Activated naive CD4-positive, alpha-beta T cell treated with anti-CD3 and anti-CD28 coated beads, Interleukin-2, amount 10 ng/mL, durations not matched to agents 7 days and 5 days (primary cell): ENCODE data around the gene SLC35E2B.

Source experiments
- CTCF ChIA-PET: fragments of 350-600 bp; sonication (Branson Sonifier 250); formaldehyde crosslinking; loops from one replicate; lab custom pipeline; 2021; ENCODE audit warnings: antibody characterized with exemption; lab: Charles Lee
- DNase-seq: peaks from one replicate; pipeline ENCODE4 v3.0.0-alpha.2; 2020
- H3K27ac Mint-ChIP-seq: one replicate; pipeline ENCODE4 v1.8.0; 2021; ENCODE audit warnings: mild to moderate bottlenecking, moderate library complexity, mixed read lengths
- H3K27me3 Mint-ChIP-seq: one replicate; pipeline ENCODE4 v1.8.0; 2021; ENCODE audit warnings: mild to moderate bottlenecking, mixed read lengths
- H3K36me3 Mint-ChIP-seq: one replicate; pipeline ENCODE4 v1.8.0; 2021; ENCODE audit warnings: mixed read lengths
- H3K4me1 Mint-ChIP-seq: one replicate; pipeline ENCODE4 v1.8.0; 2021; ENCODE audit warnings: mixed read lengths
- H3K4me3 Mint-ChIP-seq: one replicate; pipeline ENCODE4 v1.8.0; 2021; ENCODE audit warnings: mild to moderate bottlenecking, moderate library complexity, mixed read lengths
- H3K9me3 Mint-ChIP-seq: one replicate; pipeline ENCODE4 v1.8.0; 2021; ENCODE audit warnings: mixed read lengths

Gene SLC35E2B

GRCh38 chr1:1613509-1614082 lies 79.0 kb downstream of the SLC35E2B start:
- Mint-ChIP-seq H3K27ac (peak overlapping the region; percentile 98), H3K36me3 (peaks cover 19% of the 10 kb centered on the region), H3K9me3 (no peaks in the 10 kb centered on the region), H3K4me3 (peak overlapping the region; percentile 87), H3K4me1 (peaks cover 35% of the 10 kb centered on the region), H3K27me3 (no peaks in the 10 kb centered on the region)
- DNase-seq: no peak
- CTCF ChIA-PET: no interaction called here

DNA sequence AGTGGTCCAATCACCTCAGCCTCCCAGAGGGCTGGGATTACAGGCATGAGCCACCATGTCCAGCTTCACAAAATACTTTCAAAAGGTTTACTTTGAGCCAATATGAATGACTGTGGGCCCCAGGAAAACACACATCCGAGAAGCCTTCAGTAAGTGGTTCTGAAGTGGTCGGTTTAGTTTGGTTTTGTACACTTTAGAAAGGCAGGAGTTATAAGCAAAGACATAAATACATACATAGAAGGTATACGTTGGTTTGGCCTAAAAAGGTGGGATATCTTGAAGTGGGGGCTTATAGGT lies 80.5 kb downstream of the SLC35E2B start:
- Mint-ChIP-seq H3K4me1 (peaks cover 38% of the 10 kb centered on the region), H3K9me3 (no peaks in the 10 kb centered on the region), H3K27ac (peak overlapping the region; percentile 1), H3K36me3 (peaks cover 14% of the 10 kb centered on the region), H3K4me3 (no peak overlapping the region), H3K27me3 (no peaks in the 10 kb centered on the region)
- DNase-seq: no peak
- CTCF ChIA-PET: no interaction called here

DNA sequence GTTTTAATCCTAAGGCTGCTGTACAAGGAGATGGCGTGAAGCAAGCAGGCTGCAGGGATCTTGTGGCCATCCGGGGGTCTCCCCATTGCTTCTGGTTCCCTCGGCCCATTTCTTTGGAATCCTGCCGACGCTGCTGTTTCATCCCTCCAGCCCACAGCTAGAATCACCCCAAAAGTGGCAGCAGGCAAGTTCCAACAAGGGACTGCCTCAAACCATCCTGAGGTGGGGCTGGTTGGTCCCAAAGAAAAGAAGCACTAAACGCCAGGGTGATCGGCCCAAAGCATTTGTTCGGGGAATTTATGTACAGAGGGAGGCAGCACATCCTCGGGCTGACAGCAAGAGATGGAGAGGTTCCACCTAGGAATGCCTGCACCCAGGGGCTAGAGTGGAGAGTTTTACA lies 81.8 kb downstream of the SLC35E2B start:
- Mint-ChIP-seq H3K4me3 (no peak overlapping the region), H3K4me1 (peaks cover 36% of the 10 kb centered on the region), H3K36me3 (peaks cover 14% of the 10 kb centered on the region), H3K27me3 (no peaks in the 10 kb centered on the region), H3K9me3 (no peaks in the 10 kb centered on the region), H3K27ac (no peak overlapping the region)
- CTCF ChIA-PET: no interaction called here
- no peak for DNase-seq

GRCh38 chr1:1609822-1610485 lies 82.6 kb downstream of the SLC35E2B start:
- H3K9me3 Mint-ChIP-seq: no peaks in the 10 kb centered on the region
- H3K27ac Mint-ChIP-seq: no peak overlapping the region
- peaks cover 38% of the 10 kb centered on the region for H3K4me1 Mint-ChIP-seq
- peaks cover 14% of the 10 kb centered on the region for H3K36me3 Mint-ChIP-seq
- DNase-seq: no peak
- H3K27me3 Mint-ChIP-seq: peaks cover 2% of the 10 kb centered on the region
- H3K4me3 Mint-ChIP-seq: no peak overlapping the region
- CTCF ChIA-PET: no interaction called here
